DND-41 (cell line): ENCODE results near the gene KCNMA1.

Experiments
- ATAC-seq: fragments of 200-7000 bp; cut with Tn5 transposase; 3 replicates; pipeline ENCODE4 v1.9.1; 2021; ENCODE audit warnings: low read depth; ENCODE audit not compliant: insufficient read depth
- DNase-seq: peaks from one replicate; pipeline ENCODE4 v3.0.0-alpha.2; 2020
- H2AFZ ChIP-seq: 2 replicates; pipeline ENCODE4 v1.6.0; 2012; ENCODE audit warnings: low read depth, low read length
- H3K27ac ChIP-seq: 2 replicates; pipeline ENCODE4 v1.5.1; 2012; ENCODE audit warnings: low read length, inconsistent platforms
- H3K27me3 ChIP-seq: fragments of 200-600 bp; sonication (generic); 2 replicates; pipeline ENCODE4 v1.6.0; 2012; ENCODE audit warnings: low read length, mild to moderate bottlenecking, inconsistent platforms; ENCODE audit not compliant: insufficient read depth, poor library complexity
- H3K36me3 ChIP-seq: 2 replicates; pipeline ENCODE4 v1.5.1; 2012; ENCODE audit warnings: low read length, inconsistent platforms; ENCODE audit not compliant: insufficient read depth
- H3K4me1 ChIP-seq: 2 replicates; pipeline ENCODE4 v1.5.1; 2012; ENCODE audit warnings: mild to moderate bottlenecking, low read length; ENCODE audit not compliant: insufficient read depth
- H3K4me2 ChIP-seq: 2 replicates; pipeline ENCODE4 v1.6.0; 2012; ENCODE audit warnings: mild to moderate bottlenecking, moderate library complexity, low read length, inconsistent platforms; ENCODE audit not compliant: insufficient read depth
- H3K4me3 ChIP-seq, 2 experiments: fragments of 200-600 bp in 1 of 2; shearing (Covaris generic) in 1 of 2; 2 replicates each; pipeline ENCODE4 v1.5.1; 2012 to 2016; ENCODE audit warnings: inconsistent platforms in 2 of 2, low read length in 2 of 2, mild to moderate bottlenecking in 2 of 2, low read depth in 1 of 2, moderate library complexity in 1 of 2
- H3K79me2 ChIP-seq: 2 replicates; pipeline ENCODE4 v1.6.0; 2012; ENCODE audit warnings: low read length, inconsistent platforms; ENCODE audit not compliant: insufficient read depth
- H3K9ac ChIP-seq: 2 replicates; pipeline ENCODE4 v1.6.0; 2012; ENCODE audit warnings: low read depth, mild to moderate bottlenecking, inconsistent platforms, low read length, moderate library complexity
- H3K9me3 ChIP-seq: 2 replicates; pipeline ENCODE4 v1.5.1; 2012; ENCODE audit warnings: low read length, moderate library complexity, mild to moderate bottlenecking, inconsistent platforms; ENCODE audit not compliant: insufficient read depth, severe bottlenecking
- H4K20me1 ChIP-seq: 2 replicates; pipeline ENCODE4 v1.6.0; 2012; ENCODE audit warnings: low read length; ENCODE audit not compliant: insufficient read depth
- CTCF ChIP-seq: IDR thresholded peaks from 2 replicates; pipeline ENCODE4 v1.5.1; 2012; ENCODE audit warnings: borderline replicate concordance, low read length, moderate library complexity, mild to moderate bottlenecking; ENCODE audit not compliant: poor library complexity, severe bottlenecking; ENCODE audit errors: extremely low read depth
- EZH2 ChIP-seq: IDR thresholded peaks from 3 replicates; pipeline ENCODE4 v1.6.1; 2012; ENCODE audit warnings: borderline replicate concordance, low read depth, mild to moderate bottlenecking, moderate library complexity, low read length, inconsistent platforms; ENCODE audit not compliant: severe bottlenecking

KCNMA1 gene

GRCh38 chr10:77297393-77297739 is 340.2 kb downstream of the KCNMA1 start:
- TF ChIP-seq CTCF (no peak), EZH2 (no peak)
- H3K4me3 ChIP-seq, result no peak overlapping the region
- no peaks in the 10 kb centered on the region for H3K79me2 ChIP-seq
- H3K27me3 ChIP-seq, result no peaks in the 10 kb centered on the region
- H3K4me1 ChIP-seq, result no peaks in the 10 kb centered on the region
- H3K36me3 ChIP-seq, result no peaks in the 10 kb centered on the region
- no peak for ATAC-seq
- DNase-seq, result no peak
- no peak overlapping the region for H3K9ac ChIP-seq
- no peak overlapping the region for H2AFZ ChIP-seq
- peaks cover 2% of the 10 kb centered on the region for H3K9me3 ChIP-seq
- H3K4me2 ChIP-seq, result no peak overlapping the region
- H3K27ac ChIP-seq, result no peak overlapping the region
- no peaks in the 10 kb centered on the region; the same call in 1 of the 2 replicates for H4K20me1 ChIP-seq

- Histone ChIP-seq H3K4me3 (no peak overlapping the region), H3K27me3 (no peaks in the 10 kb centered on the region), H3K79me2 (no peaks in the 10 kb centered on the region), H3K27ac (no peak overlapping the region), H4K20me1 (no peaks in the 10 kb centered on the region; the same call in 1 of the 2 replicates), H3K9ac (no peak overlapping the region), H3K9me3 (no peaks in the 10 kb centered on the region), H3K4me1 (no peaks in the 10 kb centered on the region), H2AFZ (no peak overlapping the region), H3K4me2 (no peak overlapping the region), H3K36me3 (no peaks in the 10 kb centered on the region)
- DNase-seq (no peak), ATAC-seq (no peak)
- TF ChIP-seq CTCF (no peak), EZH2 (no peak)
These were observed 340.8 kb downstream of the KCNMA1 start for GRCh38 chr10:77296534-77297392.

- Histone ChIP-seq H3K79me2 (no peaks in the 10 kb centered on the region), H2AFZ (no peak overlapping the region), H3K4me2 (no peak overlapping the region), H3K27me3 (peaks cover 1% of the 10 kb centered on the region), H4K20me1 (no peaks in the 10 kb centered on the region; the same call in 1 of the 2 replicates), H3K9me3 (no peaks in the 10 kb centered on the region), H3K36me3 (no peaks in the 10 kb centered on the region), H3K4me3 (no peak overlapping the region), H3K9ac (no peak overlapping the region), H3K4me1 (no peaks in the 10 kb centered on the region), H3K27ac (no peak overlapping the region)
- DNase-seq (no peak), ATAC-seq (no peak)
- TF ChIP-seq EZH2 (no peak), CTCF (no peak)
These were observed 343.8 kb downstream of the KCNMA1 start for GRCh38 chr10:77293773-77294172.
